ENCODE measurements around the gene ZDHHC20. TPM values are rescaled to one million over a fixed set of nuclear protein-coding genes. Genes with fewer than 3 reads are reported as not detected.

The ZDHHC20 gene
- total RNA-seq, 2 experiments from 2014 or later: 39.6 to 60.1 TPM

- intact Hi-C loops (cut with micrococcal nuclease; ENCODE audit: unreplicated experiment): no loop called here
- H3K9me2 ChIP-seq (ENCODE audit: insufficient read depth, low read length): no peaks in the 10 kb centered on the region
- no peaks in the 10 kb centered on the region for H3K36me3 ChIP-seq (ENCODE audit: insufficient read depth, low read length)
- no peaks in the 10 kb centered on the region for H4K20me1 ChIP-seq (ENCODE audit: insufficient read depth, low read length)
- no peak for TF ChIP-seq EZH2phosphoT487 (IDR thresholded peaks at IDR 0.05; ENCODE audit: borderline replicate concordance, low read depth, low read length)
- TF ChIP-seq CTCF (conservative IDR thresholded peaks at IDR 0.05; ENCODE audit: low read length): no peak
- no peak overlapping the region for H3K4me2 ChIP-seq (ENCODE audit: low read length)
- no TSS peak for BruUV-seq (replicated peaks)
- no peak overlapping the region for H2AFZ ChIP-seq (ENCODE audit: low read length)
- CTCF ChIA-PET (ENCODE audit: unreplicated experiment): interaction anchor here (0.5 kb wide), 1 partner anchor 11 kb away, joined by 4 read pairs; no protein-coding TSS in a partner anchor
- no peaks in the 10 kb centered on the region; the same call in 1 of the 2 replicates for H3K9me3 ChIP-seq (ENCODE audit: low read length)
- no peak for DNase-seq (ENCODE audit: low spot score)
- no peaks in the 10 kb centered on the region for H3K4me1 ChIP-seq (ENCODE audit: insufficient read depth, low read length, poor library complexity, severe bottlenecking)
- no peak overlapping the region for H3K4me3 ChIP-seq (ENCODE audit: low read depth, low read length, poor library complexity, severe bottlenecking)
- H3K79me2 ChIP-seq (ENCODE audit: insufficient read depth, low read depth, low read length): no peaks in the 10 kb centered on the region
- no peak overlapping the region for H3K27ac ChIP-seq (ENCODE audit: low read depth, low read length, poor library complexity, severe bottlenecking)
- POLR2A ChIA-PET: interaction anchor here (0.6 to 1.0 kb wide), 2 partner anchors 11 to 44 kb away, joined by 3 to 4 read pairs; no protein-coding TSS in a partner anchor
These were observed 7.4 kb upstream of the ZDHHC20 start for GRCh38 chr13:21466527-21466926.

GRCh38 chr13:21465710-21466160 is 6.6 kb upstream of the ZDHHC20 start:
- no peaks in the 10 kb centered on the region for H3K4me1 ChIP-seq (ENCODE audit: insufficient read depth, low read length, poor library complexity, severe bottlenecking)
- POLR2A ChIA-PET: no interaction called here
- 0 out of 2 replicates have a peak overlapping the region, but pooled peaks have one; percentile 2 for H2AFZ ChIP-seq (ENCODE audit: low read length)
- H3K36me3 ChIP-seq (ENCODE audit: insufficient read depth, low read length): no peaks in the 10 kb centered on the region
- DNase-seq (ENCODE audit: low spot score): no peak
- no TSS peak for BruUV-seq (replicated peaks)
- no peaks in the 10 kb centered on the region; the same call in 1 of the 2 replicates for H3K9me3 ChIP-seq (ENCODE audit: low read length)
- H3K4me2 ChIP-seq (ENCODE audit: low read length): no peak overlapping the region
- H3K27ac ChIP-seq (ENCODE audit: low read depth, low read length, poor library complexity, severe bottlenecking): no peak overlapping the region
- intact Hi-C loops (cut with micrococcal nuclease; ENCODE audit: unreplicated experiment): no loop called here
- TF ChIP-seq CTCF (conservative IDR thresholded peaks at IDR 0.05; ENCODE audit: low read length): no peak
- TF ChIP-seq EZH2phosphoT487 (IDR thresholded peaks at IDR 0.05; ENCODE audit: borderline replicate concordance, low read depth, low read length): no peak
- no peaks in the 10 kb centered on the region for H4K20me1 ChIP-seq (ENCODE audit: insufficient read depth, low read length)
- CTCF ChIA-PET (ENCODE audit: unreplicated experiment): no interaction called here
- H3K9me2 ChIP-seq (ENCODE audit: insufficient read depth, low read length): no peaks in the 10 kb centered on the region
- H3K79me2 ChIP-seq (ENCODE audit: insufficient read depth, low read depth, low read length): no peaks in the 10 kb centered on the region
- H3K4me3 ChIP-seq (ENCODE audit: low read depth, low read length, poor library complexity, severe bottlenecking): no peak overlapping the region

- no peak overlapping the region for H3K4me3 ChIP-seq (ENCODE audit: low read depth, low read length, poor library complexity, severe bottlenecking)
- ChIA-PET POLR2A (interaction anchor here (0.7 kb wide), 2 partner anchors 326 to 678 kb away, joined by 4 to 6 read pairs; no protein-coding TSS in a partner anchor), CTCF (ENCODE audit: unreplicated experiment) (no interaction called here)
- peaks cover 2% of the 10 kb centered on the region; the same call in 1 of the 2 replicates for H3K79me2 ChIP-seq (ENCODE audit: insufficient read depth, low read depth, low read length)
- BruUV-seq (replicated peaks): no TSS peak
- no peaks in the 10 kb centered on the region for H3K36me3 ChIP-seq (ENCODE audit: insufficient read depth, low read length)
- H3K4me1 ChIP-seq (ENCODE audit: insufficient read depth, low read length, poor library complexity, severe bottlenecking): peaks cover 3% of the 10 kb centered on the region
- DNase-seq (ENCODE audit: low spot score): no peak
- no peak for TF ChIP-seq CTCF (conservative IDR thresholded peaks at IDR 0.05; ENCODE audit: low read length)
- TF ChIP-seq EZH2phosphoT487 (IDR thresholded peaks at IDR 0.05; ENCODE audit: borderline replicate concordance, low read depth, low read length): no peak
- H4K20me1 ChIP-seq (ENCODE audit: insufficient read depth, low read length): no peaks in the 10 kb centered on the region
- no peak overlapping the region for H2AFZ ChIP-seq (ENCODE audit: low read length)
- no peaks in the 10 kb centered on the region for H3K9me2 ChIP-seq (ENCODE audit: insufficient read depth, low read length)
- H3K9me3 ChIP-seq (ENCODE audit: low read length): no peaks in the 10 kb centered on the region
- H3K27ac ChIP-seq (ENCODE audit: low read depth, low read length, poor library complexity, severe bottlenecking): no peak overlapping the region
- intact Hi-C loops (cut with micrococcal nuclease; ENCODE audit: unreplicated experiment): no loop called here
- H3K4me2 ChIP-seq (ENCODE audit: low read length): no peak overlapping the region
These were observed 4.3 kb upstream of the ZDHHC20 start for GRCh38 chr13:21463424-21463823.
